GM19397 (cell line): ENCODE measurements around the gene MED15.
"Not testable (repeated sequence)": the region's sequence is repeated elsewhere in the genome, so short reads cannot be mapped to it uniquely, and the experiment has no call there.

Experiments used
- ATAC-seq: cut with Tn5 transposase; IDR thresholded peaks from one replicate; pipeline ENCODE4 v1.9.1; 2021; ENCODE audit warnings: mild to moderate bottlenecking, moderate library complexity; ENCODE audit not compliant: unreplicated experiment

The MED15 gene

DNA sequence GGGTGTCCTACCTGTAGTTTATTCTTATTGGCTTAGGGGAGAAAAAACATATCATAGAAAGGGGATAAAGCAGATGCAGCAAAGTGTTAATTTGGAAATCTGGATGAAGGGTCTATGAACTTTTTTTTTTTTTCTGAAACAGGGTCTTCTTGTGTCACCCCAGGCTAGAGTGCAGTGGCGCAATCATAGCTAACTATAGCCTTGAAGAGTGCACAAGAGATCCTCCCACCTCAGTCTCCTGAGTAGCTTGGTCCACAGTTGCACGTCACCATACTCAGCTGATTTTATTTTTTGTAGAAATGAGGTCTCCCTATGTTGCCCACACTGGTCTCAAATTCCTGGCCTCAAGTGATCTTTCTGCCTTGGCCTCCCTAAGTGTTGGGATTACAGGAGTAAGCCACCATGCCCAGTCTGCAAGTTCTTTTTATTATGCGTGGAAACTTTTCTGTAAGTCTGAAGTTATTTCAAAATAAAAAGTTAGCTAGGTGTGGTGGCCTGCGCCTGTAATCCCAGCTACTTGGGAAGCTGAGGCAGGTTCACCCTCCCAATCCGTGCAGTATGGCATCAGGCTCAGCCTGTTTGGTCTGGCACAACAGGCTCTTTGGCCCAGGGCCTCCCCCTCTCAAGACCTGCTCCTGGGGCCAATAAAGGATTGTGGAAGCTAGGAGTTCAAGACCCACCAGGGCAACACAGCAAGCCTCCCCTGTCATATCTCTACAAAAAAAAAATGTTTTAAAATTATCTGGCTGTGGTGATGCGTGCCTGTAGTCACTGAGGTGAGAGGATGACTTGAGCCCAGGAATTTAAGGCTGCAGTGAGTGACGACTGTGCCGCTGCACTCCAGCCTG, 111.9 kb downstream of the MED15 start:
- ATAC-seq: no peak

DNA sequence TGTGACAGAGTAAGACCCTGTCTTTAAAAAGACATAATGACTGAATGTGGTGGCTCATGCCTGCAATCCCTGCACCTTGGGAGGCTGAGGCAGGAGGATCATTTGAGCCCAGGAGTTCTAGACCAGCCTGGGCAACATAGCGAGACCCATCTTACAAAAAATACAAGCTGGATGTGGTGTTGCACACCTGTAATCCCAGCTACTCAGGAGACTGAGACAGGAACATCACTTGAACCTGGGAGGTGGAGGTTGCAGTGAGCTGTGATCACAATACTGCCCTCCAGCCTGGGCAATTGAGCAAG, 112.4 kb downstream of the MED15 start:
- ATAC-seq: not testable (repeated sequence)

DNA sequence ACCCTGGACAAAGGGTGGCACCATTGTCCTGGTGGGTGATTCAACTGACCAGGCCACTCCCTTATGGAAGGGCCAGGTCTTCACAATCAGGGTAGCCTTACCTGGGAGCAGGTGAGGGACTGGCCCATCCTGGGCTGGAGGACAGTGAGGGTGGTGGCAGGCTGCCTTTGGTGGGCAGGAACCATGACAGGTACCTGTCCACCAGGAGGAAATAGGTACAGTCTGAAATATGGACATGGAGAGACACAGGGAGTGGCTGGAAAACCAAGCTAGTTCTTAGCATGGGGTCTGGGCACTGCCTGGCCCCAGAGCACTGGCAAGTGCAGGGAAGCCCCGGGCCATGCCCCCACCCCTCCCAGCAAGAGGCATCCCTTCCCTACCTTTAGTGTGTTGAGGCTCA, 113.8 kb downstream of the MED15 start:
- ATAC-seq: no peak

DNA sequence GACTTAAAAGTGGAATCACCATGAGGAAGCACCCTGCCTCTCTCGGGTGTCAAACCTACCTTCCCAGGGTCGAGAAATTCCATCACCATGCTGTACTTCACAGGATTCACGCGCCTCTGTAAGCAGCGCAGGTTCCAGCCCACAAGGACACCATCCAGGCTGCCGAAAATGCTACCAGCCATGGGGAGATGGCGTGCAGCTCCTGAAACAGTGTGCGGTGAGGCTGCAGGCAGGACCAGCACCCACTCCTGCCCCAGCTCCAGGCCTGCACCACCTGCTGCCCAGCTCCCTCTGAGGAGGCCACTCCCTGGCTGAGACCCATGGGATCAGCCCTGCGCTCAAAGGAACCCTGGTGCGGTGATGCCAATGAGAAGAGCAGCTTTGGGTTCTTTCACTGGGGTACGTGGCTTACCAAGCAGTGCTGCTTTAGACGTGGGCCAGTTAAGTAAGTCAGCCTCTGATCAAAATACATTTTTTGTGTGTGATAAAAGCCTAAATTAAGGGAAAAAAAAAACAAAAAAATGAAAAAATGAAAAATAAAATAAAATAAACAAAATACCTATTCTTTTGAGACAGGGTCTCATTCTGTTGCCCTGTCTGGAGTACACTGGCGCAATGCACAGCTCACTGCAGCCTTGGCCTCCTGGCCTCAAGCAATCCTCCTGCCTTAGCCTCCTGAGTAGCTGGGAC, 115.4 kb downstream of the MED15 start:
- no peak for ATAC-seq

DNA sequence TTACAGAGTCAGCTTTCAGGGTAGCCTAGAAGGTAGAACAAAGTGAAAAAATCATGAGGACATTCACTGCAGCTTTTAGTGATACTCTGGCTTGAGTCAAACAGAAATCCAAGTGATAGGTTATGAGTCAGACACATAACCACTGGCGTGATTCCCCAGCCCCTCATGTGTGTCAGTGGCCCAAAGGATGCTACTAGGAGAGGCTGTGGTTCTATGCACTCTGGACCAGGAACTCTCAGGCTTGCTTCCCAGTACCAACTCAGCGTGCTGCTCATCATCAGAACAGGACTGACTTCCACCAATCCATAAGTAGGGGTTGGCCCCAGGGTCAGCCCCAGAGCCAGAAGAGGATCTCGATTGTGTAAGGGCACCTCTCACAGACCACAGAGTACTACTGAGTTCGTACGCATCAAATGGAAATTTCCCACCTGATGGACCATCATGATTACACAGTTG, 116.8 kb downstream of the MED15 start:
- peak; percentile 56 for ATAC-seq

DNA sequence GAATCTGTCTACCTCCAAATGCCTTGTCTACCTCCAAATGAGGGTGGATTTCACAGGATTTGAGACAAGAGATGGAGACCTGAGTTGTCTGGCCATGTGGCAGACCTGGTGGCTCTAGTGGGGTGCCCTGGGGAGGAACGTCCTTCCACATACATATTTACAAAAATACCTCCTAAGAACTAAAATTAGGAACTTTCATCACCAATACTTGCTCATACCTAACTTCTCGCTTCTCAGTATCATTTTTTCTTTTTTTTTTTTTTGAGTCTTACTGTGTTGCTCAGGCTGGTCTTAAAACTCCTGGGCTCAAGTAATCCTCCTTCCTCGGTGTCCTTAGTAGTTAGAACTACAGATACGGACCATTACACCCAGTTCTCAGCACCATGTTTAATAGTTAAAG, 117.9 kb downstream of the MED15 start:
- no peak for ATAC-seq

DNA sequence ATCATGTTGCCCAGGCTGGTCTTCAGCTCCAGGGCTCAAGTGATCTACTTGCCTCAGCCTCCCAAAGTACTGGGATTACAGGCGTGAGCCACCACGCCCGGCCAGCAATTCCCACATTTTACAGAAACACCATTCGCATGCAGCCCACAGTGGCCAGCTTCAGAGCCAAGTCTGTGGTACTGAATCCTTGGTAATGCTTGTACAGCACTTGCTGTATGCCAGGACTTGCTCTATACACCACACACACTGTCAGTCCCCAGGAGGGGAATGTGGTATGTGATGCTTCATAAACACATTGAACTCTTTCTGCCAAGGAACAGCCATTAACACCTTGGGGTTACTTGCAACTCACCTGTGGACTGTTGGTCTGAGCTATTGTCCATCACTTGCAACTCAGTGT, 119.4 kb downstream of the MED15 start:
- ATAC-seq: no peak

DNA sequence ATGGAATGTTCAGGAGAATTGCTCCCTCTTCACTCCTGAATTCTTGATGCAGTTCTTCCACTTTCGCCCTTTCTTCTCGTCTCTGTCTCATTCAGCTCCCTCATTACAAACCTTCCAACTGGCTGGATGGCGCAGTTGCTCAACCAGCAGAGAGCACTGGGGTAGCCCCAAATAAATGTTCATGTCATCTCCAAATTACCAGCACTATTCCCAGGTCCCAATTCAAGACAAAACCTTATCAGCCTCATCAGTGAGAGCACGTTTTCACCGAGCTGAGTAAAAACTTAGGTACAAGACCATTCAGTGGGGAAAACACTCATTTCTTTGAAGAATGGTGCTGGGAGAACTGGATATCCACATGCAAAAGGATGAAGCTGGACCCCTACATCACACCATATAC, 120.0 kb downstream of the MED15 start:
- ATAC-seq: no peak

DNA sequence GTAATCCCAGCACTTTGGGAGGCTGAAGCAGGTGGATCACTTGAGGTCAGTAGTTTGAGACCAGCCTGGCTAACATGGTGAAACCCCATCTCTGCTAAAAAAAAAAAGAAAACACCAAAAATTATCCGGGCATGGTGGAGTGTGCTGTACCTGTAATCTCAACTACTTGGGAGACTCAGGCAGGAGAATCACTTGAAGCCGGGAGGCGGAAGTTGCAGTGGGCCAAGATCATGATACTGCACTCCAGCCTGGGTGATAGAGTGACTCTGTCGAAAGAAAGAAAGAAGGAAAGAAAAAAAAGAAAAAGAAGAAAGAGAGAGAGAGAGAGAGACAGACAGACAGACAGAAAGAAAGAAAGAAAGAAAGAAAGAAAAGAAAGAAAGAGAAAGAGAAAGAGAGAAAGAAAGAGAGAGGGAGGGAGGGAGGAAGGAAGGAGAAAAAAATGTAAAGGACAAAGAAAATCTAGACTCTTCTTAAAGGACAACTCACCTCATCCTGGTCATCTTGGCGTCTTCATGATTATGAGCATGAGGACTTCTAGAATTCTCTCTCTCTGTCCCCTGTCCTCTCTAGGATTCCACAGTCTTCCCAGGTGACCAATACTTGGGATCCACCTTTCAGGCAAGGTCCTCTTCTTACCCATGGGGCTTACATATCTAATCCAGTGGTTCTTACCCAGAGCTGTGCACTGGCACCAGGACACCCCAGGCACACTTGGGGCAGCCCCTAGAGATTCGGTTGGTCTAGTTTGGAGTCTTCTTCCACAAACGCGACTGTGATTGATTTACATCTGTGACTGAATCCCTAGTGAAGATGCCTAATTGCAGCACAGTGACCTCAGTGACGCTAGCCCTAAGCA, 120.9 kb downstream of the MED15 start:
- no peak for ATAC-seq

DNA sequence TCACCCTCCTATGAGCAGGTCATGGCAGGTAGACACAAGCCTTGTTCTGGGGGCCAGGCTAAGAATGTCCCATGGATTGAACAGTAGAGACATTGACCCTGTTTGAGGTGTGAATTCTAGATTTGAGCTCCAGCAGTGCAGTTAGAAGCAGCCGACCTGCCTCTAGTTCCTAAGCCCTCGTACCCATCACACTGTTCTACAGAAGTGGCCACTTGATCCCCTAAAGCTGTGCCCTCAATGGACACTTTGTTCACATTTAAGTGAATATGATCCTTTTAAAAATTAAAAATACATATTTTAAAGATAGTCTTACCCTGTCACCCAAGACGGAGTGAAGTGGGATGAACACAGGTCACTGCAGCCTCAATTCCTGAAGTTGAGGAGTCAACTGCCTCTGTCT, 122.0 kb downstream of the MED15 start:
- ATAC-seq: no peak

DNA sequence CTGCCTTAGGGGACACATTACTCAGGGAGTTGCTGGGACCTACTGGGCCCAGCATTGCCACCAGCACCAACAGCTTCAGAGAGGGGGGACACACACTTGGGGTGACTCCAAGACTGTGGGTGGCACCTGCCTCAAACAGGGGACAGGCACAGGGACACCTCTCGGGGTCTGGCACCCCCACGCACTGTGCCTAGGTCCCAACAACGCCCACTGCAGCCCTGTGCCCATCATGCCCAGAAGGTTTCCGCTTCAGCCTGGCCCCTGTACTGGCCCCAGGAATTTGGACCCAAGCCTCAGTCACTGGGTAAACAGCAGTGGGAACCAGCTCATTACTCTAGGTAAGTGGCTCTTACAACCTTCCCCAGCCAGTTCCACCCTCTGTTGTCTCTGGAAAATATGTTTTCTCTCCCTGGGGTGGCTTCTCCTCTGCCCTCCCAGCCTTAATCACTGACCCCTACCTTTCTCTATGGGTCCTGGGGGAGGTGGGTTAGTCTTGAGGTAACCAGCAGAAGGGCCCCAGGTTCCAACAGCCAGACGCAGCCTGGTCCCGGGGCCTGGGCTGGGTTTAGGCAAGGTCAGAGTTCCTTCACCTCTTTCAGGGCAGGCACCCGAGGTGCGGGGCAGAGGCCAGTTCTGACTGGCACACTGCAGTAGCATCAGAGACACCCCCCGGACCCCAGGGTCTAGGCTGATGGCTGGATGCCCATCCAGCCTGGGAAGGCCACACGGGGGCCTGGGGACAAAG, 123.6 kb downstream of the MED15 start:
- ATAC-seq: no peak

DNA sequence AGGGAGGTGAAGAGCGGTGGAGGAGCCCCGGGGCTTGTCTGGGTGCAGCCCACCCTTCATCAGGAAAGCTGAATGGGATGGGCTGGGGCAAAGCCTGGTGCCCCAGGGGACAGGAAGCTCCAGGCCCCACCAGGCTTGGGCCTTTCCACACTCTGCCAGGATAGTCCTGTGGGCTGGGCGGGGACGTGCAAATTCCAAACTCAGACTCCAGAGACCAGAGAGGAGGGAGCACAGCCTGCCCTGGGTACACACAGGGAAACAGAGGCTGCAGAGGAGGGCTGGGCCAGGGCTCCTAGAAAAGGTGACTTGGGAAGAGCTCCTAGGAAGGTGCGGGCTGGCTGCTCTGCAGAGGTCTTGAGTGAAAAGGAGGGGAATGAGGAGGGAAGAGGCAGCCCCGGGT, 124.7 kb downstream of the MED15 start:
- ATAC-seq: no peak

DNA sequence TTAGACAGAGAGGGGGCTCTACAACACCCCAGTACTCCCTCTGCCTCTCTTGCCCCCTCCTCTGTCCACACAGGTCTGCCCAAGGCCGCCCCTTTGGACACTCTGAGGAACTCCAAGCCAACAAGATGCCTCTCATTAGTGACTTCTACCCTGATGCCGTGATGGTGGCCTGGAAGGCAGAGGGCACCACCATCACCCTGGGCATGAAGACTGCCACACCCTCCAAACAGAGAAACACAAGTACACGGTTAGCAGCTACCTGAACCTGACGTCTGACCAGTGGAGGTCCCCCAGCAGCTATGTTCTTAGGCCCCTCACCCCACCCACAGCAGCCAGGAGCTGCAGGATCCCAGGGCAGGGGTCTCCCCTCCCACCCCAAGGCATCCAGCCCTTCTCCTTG, 125.1 kb downstream of the MED15 start:
- no peak for ATAC-seq

DNA sequence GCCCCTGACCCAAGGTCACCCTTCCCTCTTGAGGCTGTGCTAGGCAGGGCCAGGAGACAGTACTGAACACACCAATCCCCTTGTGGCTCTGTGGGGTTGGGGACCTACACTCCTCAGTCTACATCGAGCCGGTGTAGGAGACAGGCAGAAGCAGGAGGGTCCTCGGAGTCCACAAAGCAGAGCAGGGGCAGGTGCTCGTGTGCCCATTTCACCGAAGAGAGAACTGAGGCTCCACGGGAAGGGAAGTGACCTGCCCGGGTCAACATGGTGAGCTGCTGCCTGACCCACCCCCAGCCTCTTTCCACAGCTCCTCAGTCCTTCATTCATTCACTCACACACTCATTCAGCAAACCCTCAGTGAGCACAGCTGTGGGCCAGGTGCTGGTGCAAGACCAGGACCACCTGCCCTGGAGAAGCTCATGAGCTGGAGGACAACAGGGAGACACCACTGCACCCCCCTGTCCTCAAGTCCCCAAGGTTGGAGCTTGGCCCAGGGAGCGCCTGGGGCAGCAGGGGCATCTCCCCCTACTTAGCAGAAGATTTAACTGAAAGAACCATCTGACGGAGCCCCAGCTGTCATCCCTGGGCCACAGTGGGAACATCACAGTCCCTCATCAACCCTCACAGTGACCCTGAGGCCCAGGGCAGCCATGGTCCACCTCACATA, 127.3 kb downstream of the MED15 start:
- no peak for ATAC-seq

DNA sequence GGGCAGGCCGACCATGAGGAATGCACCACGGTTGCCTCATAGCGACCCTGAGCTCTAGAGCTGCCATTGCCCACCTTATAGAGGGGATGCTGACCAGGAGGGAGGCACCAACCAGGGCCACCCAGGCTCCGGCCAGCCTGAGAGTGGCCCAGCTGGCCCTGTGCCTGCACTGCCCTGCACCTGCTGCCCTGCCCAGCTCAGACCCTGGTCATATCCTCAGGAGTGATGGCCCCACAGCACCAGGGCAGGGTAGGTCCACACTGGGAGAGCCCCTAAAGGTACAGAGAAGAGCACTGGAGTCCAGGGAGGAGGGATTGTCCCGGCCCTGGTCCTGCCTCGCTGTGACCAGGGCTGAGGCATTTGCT, 127.8 kb downstream of the MED15 start:
- ATAC-seq: no peak

DNA sequence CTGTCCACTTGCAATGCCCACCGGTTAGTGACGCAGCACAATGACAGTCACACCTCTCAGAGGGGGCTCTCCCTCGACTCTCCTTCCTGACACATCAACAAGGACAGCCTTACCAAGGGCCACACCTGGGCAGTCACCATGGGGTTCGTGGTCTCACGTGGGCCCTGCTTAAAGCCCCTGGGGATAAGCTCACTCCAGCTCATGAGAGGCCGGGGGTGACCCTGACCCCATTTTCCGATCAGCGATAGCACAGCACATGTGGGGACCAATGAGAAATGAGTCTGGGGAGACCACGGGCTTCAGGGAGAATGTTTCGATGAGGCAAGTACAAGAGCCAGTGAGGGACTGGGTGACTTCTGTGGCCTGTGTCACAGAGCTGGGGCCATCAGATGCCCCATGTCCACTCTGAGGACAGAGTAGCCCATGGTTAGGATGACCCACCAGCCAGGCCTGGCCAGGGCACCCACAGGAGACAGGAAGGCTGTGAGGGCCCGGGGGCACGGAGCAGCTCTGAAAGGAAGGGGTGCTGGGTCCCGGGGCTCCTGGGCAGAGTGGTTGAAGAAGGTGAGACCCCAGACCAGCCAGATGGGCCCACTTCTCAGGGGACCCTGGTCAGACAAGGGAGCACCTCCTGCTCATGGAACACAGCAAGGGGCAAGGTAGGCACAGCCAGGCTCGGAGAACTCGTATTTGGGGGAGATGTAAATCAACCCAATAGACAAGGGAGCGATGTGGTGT, 128.8 kb downstream of the MED15 start:
- no peak for ATAC-seq

DNA sequence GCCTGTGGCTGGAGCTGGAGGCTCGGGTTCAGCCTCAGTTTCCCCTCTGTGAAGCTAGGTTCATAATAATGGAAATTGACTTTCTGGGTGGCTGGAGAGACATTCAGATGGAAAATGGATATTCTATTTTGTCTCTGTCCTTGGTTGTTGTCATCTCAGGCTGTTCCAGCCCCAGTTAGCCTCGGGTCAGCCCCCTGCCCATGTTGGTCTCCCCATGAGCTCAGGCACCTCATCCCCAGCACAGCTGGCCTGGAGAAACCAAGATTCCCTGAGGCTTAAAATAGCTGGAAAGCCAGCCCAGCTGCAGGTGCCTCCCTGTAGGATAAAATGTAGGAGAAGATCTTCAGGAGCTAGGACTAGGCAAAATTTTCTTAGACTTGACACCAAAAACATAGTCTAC, 129.5 kb downstream of the MED15 start:
- no peak for ATAC-seq
